SK-MEL-5 (cell line): ENCODE results near the gene RPRD1B. TPM values are rescaled to one million over a fixed set of nuclear protein-coding genes. Genes with fewer than 3 reads are reported as not detected.
"Not testable (repeated sequence)": the region's sequence is repeated elsewhere in the genome, so short reads cannot be mapped to it uniquely, and the experiment has no call there.

Experiments used
- DNase-seq: peaks from one replicate; pipeline ENCODE4 v3.0.0-alpha.2; 2016; ENCODE audit warnings: low read depth, low spot score
- in situ Hi-C: cut with HindIII; loops from 2 replicates; pipeline ENCODE4 v1.10.0; 2016; ENCODE audit warnings: low sequenced_read_pairs, high pct_unique_total_duplicates, low pct_unique_long_range_greater_than_20kb
- total RNA-seq: library from RNA; depleted of rRNA; stranded (reverse); fragments of >200 nt; shearing (Covaris generic); gene quantifications from 2 replicates; pipeline ENCODE4 v1.2.3, GENCODE V29; 2014

The RPRD1B gene
- total RNA-seq, 1 experiment from 2014 or later: 21.1 TPM

DNA sequence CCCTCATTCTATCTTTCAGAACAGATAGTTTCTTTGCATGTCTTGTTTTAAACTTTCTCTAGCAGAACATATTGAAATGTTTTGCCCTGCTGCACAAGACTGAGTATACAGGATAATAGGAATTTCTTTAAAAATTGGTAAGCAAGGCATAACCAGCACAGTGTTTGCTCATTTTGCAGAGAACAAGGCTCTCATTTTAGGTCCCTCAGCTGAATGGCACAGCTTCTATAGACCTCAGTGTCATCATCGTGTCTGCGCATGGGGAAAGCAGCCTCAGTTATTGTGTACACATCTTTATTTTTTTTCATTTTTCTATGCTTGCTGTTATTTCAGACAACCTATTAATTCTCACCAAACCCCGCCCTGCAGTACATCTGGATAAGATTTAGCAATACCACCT lies 36.0 kb upstream of the RPRD1B start:
- in situ Hi-C loops: no loop called here
- DNase-seq: no peak

DNA sequence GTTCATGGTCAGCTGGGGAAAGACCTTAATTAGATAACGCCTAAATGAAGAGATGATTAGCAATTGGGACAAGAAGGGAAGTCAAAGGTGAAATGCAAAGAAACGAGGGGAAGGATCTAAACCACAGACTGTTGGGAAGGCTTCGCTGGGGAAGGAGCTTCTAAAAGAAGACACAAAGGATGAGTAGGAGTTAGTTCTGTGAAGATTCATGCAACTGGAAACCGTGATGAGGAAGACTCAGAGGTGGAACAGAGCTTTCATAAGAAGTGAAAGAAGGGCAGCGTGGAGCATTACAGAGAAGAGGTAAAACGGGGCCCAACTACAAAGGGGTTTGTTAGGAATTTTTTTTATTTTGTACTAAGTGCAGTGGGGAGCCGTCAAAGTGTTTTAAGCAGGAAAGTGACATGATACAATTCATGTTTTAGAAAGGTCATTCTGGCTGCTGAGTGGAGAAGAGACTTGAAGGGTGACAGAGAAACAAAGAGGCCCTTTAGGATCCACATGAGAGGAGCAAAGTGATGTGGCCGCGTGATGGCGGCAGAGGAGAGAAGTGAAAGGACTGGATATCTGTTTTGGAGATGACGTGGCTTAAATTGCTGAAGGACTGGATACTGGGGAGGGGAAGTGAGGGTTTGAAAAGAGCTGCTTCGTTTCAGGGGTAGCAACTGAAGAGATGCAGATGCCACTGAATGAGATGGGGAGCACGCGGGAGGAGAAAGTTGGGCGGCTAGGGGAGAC lies 33.9 kb upstream of the RPRD1B start:
- peak; percentile 85 for DNase-seq
- in situ Hi-C loops: no loop called here

DNA sequence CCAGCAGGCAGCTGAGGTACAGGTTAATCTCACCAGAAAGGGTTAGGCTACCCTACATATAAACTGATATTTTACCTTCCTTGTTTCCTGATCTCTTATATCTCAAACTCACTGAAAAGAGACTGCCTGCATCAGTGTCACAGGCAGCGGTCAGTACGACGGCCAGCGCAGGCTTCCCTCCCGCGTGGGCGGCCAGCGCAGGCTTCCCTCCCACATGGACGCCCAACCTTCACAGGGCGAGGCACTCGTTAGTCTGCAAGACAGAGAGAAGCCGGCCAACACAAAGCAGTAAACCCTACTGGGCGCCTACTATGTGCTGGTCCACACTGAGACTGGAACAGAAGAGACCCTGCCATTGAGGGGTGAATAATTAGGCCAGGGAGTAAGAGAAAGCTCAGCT lies 33.3 kb upstream of the RPRD1B start:
- in situ Hi-C loops: no loop called here
- no peak for DNase-seq

DNA sequence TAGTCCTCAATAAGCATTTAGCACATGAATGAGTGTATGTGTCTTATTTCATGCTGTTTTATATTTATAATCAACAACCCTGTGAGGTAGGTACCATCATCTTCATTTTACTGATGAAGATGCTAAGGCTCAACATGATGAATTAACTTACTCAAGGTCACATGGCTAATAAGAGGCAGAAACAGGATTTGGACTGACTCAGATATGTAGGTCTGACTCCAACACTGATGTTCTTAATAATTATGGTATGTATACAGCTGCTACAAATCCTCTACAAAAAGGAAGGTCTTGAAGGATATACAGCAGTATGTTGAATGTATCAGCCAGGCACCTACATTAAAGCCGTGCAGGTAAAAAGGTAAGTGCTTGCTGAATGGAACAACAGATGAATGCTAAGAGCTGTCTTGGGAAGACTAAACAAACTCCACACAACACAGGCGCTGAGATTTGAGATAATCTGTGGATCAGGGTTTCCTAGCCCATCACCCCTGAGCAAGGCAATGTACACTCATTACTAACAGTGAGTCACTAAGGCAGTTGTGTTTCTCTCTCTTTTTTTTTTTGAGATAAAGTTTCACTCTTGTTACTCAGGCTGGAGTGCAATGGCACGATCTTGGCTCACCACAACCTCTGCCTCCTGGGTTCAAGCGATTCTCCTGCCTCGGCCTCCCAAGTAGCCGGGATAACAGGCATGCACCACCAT lies 32.2 kb upstream of the RPRD1B start:
- no peak for DNase-seq
- in situ Hi-C loops: no loop called here

DNA sequence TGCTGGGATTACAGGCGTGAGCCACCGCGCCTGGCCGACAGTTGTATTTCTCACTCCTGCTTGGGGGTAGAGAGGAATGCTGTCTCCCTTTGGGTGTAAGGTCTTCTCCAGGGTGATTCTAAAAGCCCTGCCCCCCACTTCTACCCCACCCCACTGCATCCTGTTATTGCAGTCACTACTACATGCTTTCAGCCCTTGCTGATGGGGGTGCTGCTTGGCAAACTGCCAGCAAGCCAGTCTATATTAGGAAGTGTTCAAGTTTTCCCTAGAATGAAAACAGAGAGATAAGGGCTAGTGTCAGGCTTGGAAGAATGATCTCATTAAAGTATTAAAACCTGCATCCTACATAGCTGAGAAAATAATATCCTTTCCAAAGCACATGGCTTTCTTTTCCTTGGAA lies 31.6 kb upstream of the RPRD1B start:
- in situ Hi-C loops: no loop called here
- no peak for DNase-seq

DNA sequence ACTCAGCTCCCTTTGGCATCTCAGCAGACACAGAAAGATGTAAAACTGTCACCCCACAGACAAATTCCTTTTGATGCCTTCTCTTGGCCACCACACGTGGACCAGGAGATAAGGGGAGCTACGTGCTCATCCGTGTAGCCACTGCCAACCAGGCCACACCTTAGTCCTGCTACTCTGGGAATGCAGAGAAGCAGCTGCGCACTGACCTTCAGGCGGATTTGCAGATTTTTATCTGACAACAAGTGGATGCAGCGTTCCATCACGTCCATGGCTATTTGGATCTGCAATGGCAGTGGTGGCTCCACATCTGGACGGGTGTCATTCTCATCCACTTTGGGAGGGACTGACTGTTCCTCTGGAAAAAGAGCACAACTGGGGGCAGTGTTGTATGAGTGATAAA lies 31.1 kb upstream of the RPRD1B start:
- DNase-seq: no peak
- in situ Hi-C loops: no loop called here

DNA sequence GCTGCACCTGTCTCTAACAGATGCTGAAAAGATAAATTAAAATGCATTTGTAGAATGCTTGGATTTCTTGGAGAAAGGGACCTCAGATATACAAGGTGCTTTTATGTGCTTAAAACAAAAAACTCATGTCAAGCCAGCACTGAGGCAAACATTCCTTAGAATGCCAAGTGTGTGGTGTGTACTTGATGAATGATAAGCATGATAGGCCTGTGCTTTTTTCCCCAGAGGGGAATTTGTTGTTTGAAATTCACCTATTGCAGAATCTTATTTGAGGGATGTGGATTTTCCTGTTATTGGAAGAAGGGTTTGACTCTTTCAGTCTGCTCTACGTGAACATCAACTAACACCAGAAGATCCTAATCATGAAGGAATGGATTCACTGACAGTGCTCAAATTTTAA lies 29.1 kb upstream of the RPRD1B start:
- DNase-seq: no peak
- in situ Hi-C loops: no loop called here

DNA sequence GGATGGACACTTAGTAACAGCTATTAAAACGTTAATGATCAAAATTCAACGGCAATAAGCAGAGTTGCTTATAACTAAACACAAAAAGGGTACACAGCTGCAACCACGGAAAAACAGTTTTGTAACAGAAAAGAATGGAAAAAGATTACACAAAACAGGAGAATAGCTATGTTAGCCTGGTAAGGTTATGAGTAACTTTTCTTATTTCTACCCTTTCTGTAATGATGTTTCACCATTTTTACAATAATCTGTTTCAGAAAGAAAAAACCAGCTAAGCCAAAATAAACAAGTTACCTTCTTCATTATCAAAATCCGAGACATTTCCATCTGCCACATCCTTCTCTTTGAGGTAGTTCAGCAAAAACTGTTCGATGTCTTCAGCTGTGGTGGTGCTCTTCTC lies 27.6 kb upstream of the RPRD1B start:
- DNase-seq: no peak
- in situ Hi-C loops: no loop called here

DNA sequence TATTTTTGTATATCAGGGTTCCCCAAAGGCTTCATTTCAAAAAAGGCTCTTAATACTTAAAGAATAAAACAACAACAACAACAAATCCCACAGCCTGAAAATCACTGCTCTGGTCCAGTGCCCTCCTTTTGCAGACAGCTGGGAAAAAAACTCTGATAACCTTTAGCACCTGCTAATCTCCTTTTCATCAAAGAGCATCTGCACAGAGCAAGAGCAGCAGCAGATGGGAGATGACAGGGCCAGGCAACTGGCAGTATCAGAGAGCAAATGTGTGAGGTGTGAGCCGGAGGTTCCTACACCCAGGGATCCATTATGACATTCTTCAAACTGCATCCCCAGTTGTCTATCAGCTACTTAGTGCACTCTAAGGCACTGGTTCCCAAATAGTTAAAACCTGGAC lies 26.0 kb upstream of the RPRD1B start:
- no peak for DNase-seq
- in situ Hi-C loops: no loop called here

DNA sequence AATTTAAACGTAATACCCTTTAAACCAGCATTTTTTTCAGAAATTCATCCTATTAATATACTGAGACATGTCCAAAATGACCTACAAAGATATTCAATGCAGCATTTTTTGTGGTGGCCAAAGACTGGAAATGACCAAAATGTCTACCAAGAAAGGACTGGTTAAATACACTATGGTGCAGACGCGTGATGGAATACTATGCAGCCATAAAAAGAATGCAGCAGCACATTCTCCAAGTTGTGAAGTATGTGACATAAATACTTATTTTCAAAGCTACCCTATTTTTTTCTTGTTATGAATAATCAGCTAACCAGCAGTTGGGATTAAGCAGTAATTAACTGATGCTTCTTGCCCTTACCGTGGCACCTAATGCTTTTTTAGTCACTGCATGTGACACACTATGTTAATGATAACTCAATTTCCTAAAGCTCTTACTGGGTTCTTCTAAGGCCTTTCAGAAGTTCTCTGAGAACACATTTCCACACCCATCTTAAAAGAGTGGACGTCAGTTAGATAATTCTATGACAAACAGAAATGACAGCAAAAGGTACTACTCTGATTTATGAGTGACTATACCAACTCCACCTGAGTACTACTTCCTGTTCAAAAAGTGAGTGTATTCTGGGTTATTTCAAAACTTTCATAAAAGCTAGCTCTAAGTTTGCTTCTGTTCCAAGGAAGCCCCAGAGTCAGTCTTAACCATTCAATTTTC lies 25.2 kb upstream of the RPRD1B start:
- DNase-seq: no peak
- in situ Hi-C loops: no loop called here

DNA sequence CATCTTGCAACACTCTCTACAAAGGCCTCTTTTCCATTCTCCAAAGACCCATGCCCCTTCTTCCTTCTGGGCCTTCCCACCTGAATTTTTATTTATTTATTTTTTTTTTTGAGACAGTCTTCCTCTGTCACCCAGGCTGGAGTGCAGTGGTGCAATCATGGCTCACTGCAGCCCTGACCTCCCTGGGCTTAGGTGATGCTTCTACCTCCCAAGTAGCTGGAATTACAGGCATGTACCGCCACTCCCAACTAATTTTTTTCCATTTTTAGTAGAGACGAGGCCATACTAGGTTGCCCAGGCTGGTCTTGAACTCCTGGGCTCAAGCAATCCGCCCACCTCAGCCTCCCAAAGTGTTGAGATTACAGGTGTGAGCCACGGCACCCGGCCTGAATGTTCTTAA lies 24.1 kb upstream of the RPRD1B start:
- DNase-seq, in situ Hi-C loops: not testable (repeated sequence)

DNA sequence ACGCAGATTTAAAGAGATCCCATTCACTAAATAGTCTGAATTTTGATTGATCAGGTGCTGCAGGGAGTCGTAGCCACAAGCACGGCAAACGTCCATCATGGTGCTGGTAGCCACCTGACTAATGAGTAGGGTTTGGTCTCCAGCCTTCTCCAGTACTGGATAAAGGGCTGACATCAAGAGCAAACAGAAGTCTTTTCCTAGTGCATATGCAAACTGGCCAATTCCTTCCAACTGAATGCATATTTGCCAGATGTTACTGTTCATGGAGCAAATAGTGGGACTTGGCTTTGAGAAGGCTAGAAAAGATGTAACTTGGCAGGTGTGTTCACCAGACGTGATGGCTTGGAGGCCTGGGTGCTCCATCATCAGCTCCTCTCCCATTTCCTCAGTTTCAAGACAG lies 21.9 kb upstream of the RPRD1B start:
- no peak for DNase-seq
- in situ Hi-C loops: no loop called here

DNA sequence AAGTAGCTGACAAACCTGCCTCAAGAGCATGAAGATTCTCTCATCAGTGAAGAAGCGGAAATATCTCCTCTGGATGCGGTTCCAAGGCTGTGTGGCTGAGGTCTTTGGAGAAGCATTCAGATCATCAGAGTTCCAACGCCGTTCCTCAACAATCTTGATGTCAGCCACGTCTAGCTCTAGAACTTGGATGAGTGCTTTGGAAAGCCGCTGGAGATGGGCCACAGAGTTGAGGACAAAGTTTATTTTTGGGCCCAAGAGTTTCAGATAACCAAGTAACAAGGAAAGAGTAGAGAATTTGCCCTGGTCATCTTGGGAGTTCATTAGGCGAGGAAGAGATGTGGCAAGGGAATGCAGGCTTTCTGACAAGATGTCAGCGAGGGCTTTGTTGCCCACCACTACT lies 21.2 kb upstream of the RPRD1B start:
- in situ Hi-C loops: no loop called here
- DNase-seq: no peak

DNA sequence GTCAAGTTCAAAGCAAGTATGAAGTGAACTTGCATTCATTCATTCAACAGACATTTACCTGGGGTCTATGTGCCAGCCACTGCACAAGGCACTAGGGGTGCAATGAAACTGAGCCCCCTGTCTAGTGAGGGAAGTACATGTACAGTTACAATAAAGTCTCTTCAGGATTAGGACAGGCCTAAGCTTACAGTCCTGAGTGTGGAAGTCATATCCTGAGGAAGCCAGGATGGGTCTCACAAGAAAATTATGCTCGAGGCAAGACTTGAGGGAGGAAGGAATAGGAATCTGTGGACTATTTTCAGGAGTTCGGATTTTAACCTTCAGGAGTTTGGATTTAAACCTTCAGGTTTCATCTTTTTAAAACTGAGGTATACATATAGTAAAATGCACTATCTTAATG lies 19.7 kb upstream of the RPRD1B start:
- in situ Hi-C loops: no loop called here
- DNase-seq: no peak

DNA sequence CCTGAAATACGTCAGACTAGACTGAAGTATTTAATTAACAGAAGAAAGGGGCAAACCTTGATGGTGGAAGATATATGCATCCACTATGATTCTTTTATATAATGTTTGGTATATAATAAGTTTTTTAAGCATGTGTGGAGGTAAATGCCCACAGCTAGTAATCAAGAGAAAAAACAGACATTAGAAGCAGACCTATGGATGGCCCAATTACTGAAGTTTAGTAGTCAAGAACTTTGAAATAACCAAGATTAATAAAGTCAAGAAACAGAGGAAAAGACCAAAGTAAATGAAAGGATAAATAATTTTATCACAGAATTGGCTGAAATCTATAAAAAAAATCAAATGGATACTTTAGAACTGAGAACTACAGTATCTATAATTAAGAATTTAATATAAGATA lies 15.6 kb upstream of the RPRD1B start:
- in situ Hi-C loops: no loop called here
- DNase-seq: no peak

DNA sequence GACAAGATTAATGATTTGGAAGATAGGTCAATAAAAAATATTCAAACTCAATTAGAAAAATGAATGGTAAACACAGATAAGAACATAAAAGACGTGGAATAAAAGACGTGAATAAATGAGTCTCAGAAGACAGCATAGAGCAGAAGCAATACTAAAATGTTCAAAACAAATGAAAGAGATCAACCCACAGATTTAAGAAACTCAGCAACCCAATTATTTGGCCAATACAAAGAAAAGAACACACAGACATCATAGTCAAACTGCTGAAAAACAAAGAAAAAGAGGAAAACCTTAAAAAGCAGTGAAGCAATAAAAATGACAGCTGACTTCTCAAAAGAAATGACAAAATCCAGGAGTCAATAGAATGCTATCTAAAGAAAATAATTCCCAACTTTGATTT lies 15.2 kb upstream of the RPRD1B start:
- in situ Hi-C loops: no loop called here
- DNase-seq: no peak

DNA sequence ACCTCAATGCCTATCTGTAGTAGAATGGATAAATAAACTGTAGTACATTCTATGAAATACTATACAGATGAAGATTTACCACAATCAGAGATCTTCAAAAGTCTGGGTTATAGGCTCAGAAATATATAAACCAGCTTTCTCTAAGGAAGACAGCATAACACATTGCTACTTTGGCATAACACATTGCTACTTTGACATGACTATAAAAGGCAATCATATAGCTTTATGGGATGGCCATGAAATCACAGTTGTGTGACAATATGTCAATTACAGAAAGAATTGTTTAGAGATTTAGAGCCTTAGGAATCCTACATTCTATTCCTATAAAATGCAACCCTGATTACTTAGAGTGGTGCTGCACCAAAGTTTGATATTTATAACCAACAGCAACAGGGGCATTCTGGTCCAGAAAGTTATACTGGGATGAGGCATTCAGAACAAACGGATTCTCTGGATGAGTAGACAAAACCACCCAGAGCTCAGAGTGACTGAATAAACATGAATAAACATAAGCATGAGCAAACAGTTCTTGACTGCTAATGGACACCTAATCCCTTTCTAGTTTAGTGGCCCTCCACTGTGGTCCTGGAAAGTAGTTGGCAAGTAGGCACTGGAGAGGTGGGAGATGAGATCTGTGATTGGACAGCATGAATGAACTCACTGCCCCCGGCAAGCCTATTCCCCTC lies 12.3 kb upstream of the RPRD1B start:
- DNase-seq: no peak
- in situ Hi-C loops: no loop called here
